Nephron (organoid): Measurements from ENCODE around the gene RPL21.
"Not testable (repeated sequence)": the region's sequence is repeated elsewhere in the genome, so short reads cannot be mapped to it uniquely, and the experiment has no call there.

Experiments used
- H3K27ac Mint-ChIP-seq, 3 experiments: 2 replicates each; pipeline ENCODE4 v1.8.0; 2020; ENCODE audit warnings: mixed read lengths in 3 of 3, mild to moderate bottlenecking in 2 of 3, moderate library complexity in 1 of 3
- H3K27me3 Mint-ChIP-seq: 2 replicates; pipeline ENCODE4 v1.8.0; 2021; ENCODE audit warnings: low read depth, mild to moderate bottlenecking, moderate library complexity, mixed read lengths
- H3K36me3 Mint-ChIP-seq: 2 replicates; pipeline ENCODE4 v1.8.0; 2020; ENCODE audit warnings: low read depth, mixed read lengths
- H3K4me1 Mint-ChIP-seq: 2 replicates; pipeline ENCODE4 v1.8.0; 2020; ENCODE audit warnings: mixed read lengths
- H3K4me3 Mint-ChIP-seq, 3 experiments: 2 replicates each; pipeline ENCODE4 v1.8.0; 2020; ENCODE audit warnings: mild to moderate bottlenecking in 3 of 3, mixed read lengths in 3 of 3, moderate library complexity in 2 of 3
- H3K9me3 Mint-ChIP-seq: 2 replicates; pipeline ENCODE4 v1.8.0; 2020; ENCODE audit warnings: mixed read lengths
- CTCF ChIP-seq, 3 experiments: fragments of 200-600 bp; sonication (generic); IDR thresholded peaks; one replicate each; pipeline ENCODE4 v1.5.0; 2021; ENCODE audit warnings: antibody characterized with exemption in 3 of 3; ENCODE audit not compliant: unreplicated experiment in 3 of 3

Gene RPL21

GRCh38 chr13:27295096-27295495 is 43.7 kb downstream of the RPL21 start:
- H3K27me3 Mint-ChIP-seq: peaks cover 20% of the 10 kb centered on the region
- no peak overlapping the region for H3K4me3 Mint-ChIP-seq
- H3K36me3 Mint-ChIP-seq: no peaks in the 10 kb centered on the region
- peaks cover 2% of the 10 kb centered on the region for H3K9me3 Mint-ChIP-seq
- H3K4me1 Mint-ChIP-seq: peaks cover 4% of the 10 kb centered on the region
- H3K27ac Mint-ChIP-seq: no peak overlapping the region
- TF ChIP-seq CTCF (IDR thresholded peaks at IDR 0.05; ENCODE audit: unreplicated experiment in 3 of 3): no peak

GRCh38 chr13:27295660-27296059 is 44.3 kb downstream of the RPL21 start:
- peaks cover 20% of the 10 kb centered on the region for H3K27me3 Mint-ChIP-seq
- H3K36me3 Mint-ChIP-seq: no peaks in the 10 kb centered on the region
- no peaks in the 10 kb centered on the region for H3K4me1 Mint-ChIP-seq
- H3K9me3 Mint-ChIP-seq: peaks cover 2% of the 10 kb centered on the region
- H3K4me3 Mint-ChIP-seq: no peak overlapping the region
- TF ChIP-seq CTCF (IDR thresholded peaks at IDR 0.05; ENCODE audit: unreplicated experiment in 3 of 3): no peak
- H3K27ac Mint-ChIP-seq: no peak overlapping the region

- H3K27me3 Mint-ChIP-seq: peaks cover 20% of the 10 kb centered on the region
- no peak overlapping the region for H3K27ac Mint-ChIP-seq
- TF ChIP-seq CTCF (IDR thresholded peaks at IDR 0.05; ENCODE audit: unreplicated experiment in 3 of 3): no peak
- H3K9me3 Mint-ChIP-seq: peaks cover 2% of the 10 kb centered on the region
- no peak overlapping the region for H3K4me3 Mint-ChIP-seq
- H3K4me1 Mint-ChIP-seq: no peaks in the 10 kb centered on the region
- H3K36me3 Mint-ChIP-seq: no peaks in the 10 kb centered on the region
Observed at GRCh38 chr13:27296496-27296895, 45.1 kb downstream of the RPL21 start.

GRCh38 chr13:27298849-27299248 is 47.5 kb downstream of the RPL21 start:
- Mint-ChIP-seq H3K36me3 (no peaks in the 10 kb centered on the region), H3K4me3 (no peak overlapping the region), H3K27ac (no peak overlapping the region), H3K4me1 (no peaks in the 10 kb centered on the region), H3K27me3 (peaks cover 20% of the 10 kb centered on the region), H3K9me3 (peaks cover 7% of the 10 kb centered on the region)
- no peak for TF ChIP-seq CTCF (IDR thresholded peaks at IDR 0.05; ENCODE audit: unreplicated experiment in 3 of 3)

GRCh38 chr13:27300406-27300805 is 49.0 kb downstream of the RPL21 start:
- not testable (repeated sequence) for H3K9me3 Mint-ChIP-seq, H3K4me1 Mint-ChIP-seq, H3K4me3 Mint-ChIP-seq, H3K36me3 Mint-ChIP-seq, H3K27me3 Mint-ChIP-seq, H3K27ac Mint-ChIP-seq

- H3K36me3 Mint-ChIP-seq: no peaks in the 10 kb centered on the region
- H3K4me1 Mint-ChIP-seq: no peaks in the 10 kb centered on the region
- H3K9me3 Mint-ChIP-seq: peaks cover 7% of the 10 kb centered on the region
- TF ChIP-seq CTCF (IDR thresholded peaks at IDR 0.05; ENCODE audit: unreplicated experiment in 3 of 3): no peak
- H3K27me3 Mint-ChIP-seq: peaks cover 9% of the 10 kb centered on the region
- no peak overlapping the region for H3K27ac Mint-ChIP-seq
- no peak overlapping the region for H3K4me3 Mint-ChIP-seq
Observed at GRCh38 chr13:27300941-27301586, 49.7 kb downstream of the RPL21 start.
